Measurements from ENCODE around the gene SCGB1D1. TPM values are rescaled to one million over a fixed set of nuclear protein-coding genes. Genes with fewer than 3 reads are reported as not detected.

The SCGB1D1 gene
- total RNA-seq, 1 donor from 2014 or later, result not detected

DNA sequence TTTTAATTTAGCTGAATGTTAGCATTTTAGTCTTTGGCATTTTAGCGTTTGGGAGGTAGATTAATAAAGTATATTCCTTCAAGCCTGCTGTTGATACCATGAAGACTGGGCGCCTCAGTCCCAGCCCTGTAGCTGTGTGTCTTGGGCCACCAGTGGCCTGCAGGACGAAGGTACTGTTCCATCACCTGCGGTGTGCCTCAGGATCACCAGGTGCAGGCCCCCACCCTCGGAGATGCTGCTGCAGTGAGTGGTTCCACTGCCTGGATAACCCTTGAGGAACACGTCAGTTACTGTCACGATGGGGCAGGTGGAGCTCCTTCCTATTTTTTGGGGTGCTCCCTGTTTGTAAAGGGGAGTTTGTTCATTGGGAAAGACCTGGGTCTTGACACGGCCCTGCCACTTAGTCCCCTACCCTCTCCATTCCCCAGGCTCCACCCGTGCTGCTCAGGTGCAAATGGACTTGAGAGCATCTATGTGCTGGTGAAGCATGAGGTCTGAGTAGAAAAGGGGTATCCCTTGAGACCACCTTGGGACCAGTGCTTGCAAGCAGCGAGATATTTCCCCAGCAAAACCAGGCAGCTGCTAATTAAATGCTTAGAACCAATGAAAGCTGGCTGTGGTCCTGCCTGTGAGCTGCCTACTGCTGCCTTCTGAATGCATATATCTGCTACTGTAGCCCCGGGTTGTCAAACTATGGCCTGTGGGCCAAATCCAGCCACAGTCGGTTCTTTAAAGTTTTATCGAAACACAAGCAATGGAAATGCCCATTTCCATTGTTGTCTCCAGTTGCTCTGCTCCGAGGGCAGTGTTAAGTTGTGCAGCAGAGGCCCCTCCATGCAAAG, 37.5 kb upstream of the SCGB1D1 start:
- no peak for DNase-seq (ENCODE audit: low read depth, low spot score)

DNA sequence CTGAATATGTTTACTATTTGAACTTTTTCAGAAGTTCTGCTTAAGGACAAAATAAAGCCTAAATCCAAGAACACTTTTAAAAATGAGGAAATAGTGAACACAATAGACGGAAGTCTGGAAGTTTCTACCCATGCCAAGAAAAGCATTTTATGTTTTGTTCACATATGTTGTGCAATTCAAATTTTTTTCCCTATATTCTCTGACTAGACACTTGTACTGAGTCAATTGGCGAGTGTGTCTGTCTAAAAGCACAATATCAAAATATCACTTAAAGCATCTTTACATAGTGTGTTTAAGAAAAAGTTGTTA, 37.0 kb upstream of the SCGB1D1 start:
- no peaks in the 10 kb centered on the region for H3K9me3 Mint-ChIP-seq
- peaks cover 2% of the 10 kb centered on the region for H3K27me3 Mint-ChIP-seq (ENCODE audit: low read depth)
- H3K4me1 Mint-ChIP-seq, result peaks cover 5% of the 10 kb centered on the region
- no peak for DNase-seq (ENCODE audit: low read depth, low spot score)
- no peak overlapping the region for H3K27ac Mint-ChIP-seq (ENCODE audit: unreplicated experiment)
- TF ChIP-seq, protein P1, sequence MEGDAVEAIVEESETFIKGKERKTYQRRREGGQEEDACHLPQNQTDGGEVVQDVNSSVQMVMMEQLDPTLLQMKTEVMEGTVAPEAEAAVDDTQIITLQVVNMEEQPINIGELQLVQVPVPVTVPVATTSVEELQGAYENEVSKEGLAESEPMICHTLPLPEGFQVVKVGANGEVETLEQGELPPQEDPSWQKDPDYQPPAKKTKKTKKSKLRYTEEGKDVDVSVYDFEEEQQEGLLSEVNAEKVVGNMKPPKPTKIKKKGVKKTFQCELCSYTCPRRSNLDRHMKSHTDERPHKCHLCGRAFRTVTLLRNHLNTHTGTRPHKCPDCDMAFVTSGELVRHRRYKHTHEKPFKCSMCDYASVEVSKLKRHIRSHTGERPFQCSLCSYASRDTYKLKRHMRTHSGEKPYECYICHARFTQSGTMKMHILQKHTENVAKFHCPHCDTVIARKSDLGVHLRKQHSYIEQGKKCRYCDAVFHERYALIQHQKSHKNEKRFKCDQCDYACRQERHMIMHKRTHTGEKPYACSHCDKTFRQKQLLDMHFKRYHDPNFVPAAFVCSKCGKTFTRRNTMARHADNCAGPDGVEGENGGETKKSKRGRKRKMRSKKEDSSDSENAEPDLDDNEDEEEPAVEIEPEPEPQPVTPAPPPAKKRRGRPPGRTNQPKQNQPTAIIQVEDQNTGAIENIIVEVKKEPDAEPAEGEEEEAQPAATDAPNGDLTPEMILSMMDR (conservative IDR thresholded peaks at IDR 0.05), result no peak
- H3K36me3 Mint-ChIP-seq (ENCODE audit: low read depth), result peaks cover 20% of the 10 kb centered on the region
- no peak overlapping the region for H3K4me3 Mint-ChIP-seq

More for the DNA sequence above, 37.5 kb upstream of the SCGB1D1 start:
- H3K4me1 Mint-ChIP-seq, result peaks cover 5% of the 10 kb centered on the region
- peaks cover 22% of the 10 kb centered on the region for H3K36me3 Mint-ChIP-seq (ENCODE audit: low read depth)
- no peaks in the 10 kb centered on the region for H3K27me3 Mint-ChIP-seq (ENCODE audit: low read depth)
- H3K4me3 Mint-ChIP-seq, result no peak overlapping the region
- H3K9me3 Mint-ChIP-seq, result no peaks in the 10 kb centered on the region
- no peak overlapping the region for H3K27ac Mint-ChIP-seq (ENCODE audit: unreplicated experiment)
- TF ChIP-seq, protein P1 (conservative IDR thresholded peaks at IDR 0.05), result no peak

DNA sequence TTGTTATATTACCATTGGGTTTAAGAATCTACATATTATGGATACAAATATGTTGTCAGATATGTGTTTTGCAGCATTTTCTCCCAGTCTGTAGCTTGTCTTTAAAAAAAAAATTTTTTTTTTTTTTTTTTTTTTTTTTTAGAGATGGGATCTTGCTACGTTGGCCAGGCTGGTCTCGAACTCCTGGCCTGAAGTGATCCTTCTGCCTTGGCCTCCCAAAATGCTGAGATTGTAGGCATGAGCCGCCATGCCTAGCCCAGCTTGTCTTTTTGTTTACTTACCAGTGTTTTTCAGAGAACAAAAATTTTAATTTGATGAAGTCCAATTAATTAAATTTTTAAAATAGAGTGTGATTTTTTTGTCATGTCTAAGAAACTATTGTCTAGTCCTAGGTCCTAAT, 36.4 kb upstream of the SCGB1D1 start:
- TF ChIP-seq, protein P1 (conservative IDR thresholded peaks at IDR 0.05), result no peak
- Mint-ChIP-seq H3K9me3 (no peaks in the 10 kb centered on the region), H3K36me3 (ENCODE audit: low read depth) (peaks cover 20% of the 10 kb centered on the region), H3K27ac (ENCODE audit: unreplicated experiment) (no peak overlapping the region), H3K4me1 (peaks cover 5% of the 10 kb centered on the region), H3K27me3 (ENCODE audit: low read depth) (peaks cover 6% of the 10 kb centered on the region), H3K4me3 (no peak overlapping the region)
- no peak for DNase-seq (ENCODE audit: low read depth, low spot score)

DNA sequence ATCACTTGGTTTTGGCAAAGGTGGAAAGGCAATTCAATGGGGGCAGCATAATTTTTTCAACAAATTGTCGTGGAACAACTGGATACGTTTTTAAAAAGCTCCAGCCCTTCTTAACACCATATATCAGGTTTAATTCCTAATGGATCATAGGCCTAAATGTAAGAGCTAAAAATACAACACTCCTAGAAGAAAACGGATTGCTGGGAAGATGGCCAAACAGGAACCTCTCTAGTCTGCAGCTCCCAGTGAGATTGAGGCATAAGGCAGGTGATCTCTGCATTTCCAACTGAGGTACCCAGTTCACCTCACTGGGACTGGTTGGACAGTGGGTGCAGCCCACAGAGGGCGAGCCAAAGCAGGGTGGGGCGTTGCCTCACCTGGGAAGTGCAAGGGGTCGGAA, 32.4 kb upstream of the SCGB1D1 start:
- Mint-ChIP-seq H3K36me3 (ENCODE audit: low read depth) (peaks cover 11% of the 10 kb centered on the region), H3K9me3 (no peaks in the 10 kb centered on the region), H3K27ac (ENCODE audit: unreplicated experiment) (no peak overlapping the region), H3K4me3 (no peak overlapping the region), H3K4me1 (peaks cover 5% of the 10 kb centered on the region), H3K27me3 (ENCODE audit: low read depth) (peaks cover 46% of the 10 kb centered on the region)
- TF ChIP-seq, protein P1 (conservative IDR thresholded peaks at IDR 0.05), result no peak
- DNase-seq (ENCODE audit: low read depth, low spot score), result no peak

DNA sequence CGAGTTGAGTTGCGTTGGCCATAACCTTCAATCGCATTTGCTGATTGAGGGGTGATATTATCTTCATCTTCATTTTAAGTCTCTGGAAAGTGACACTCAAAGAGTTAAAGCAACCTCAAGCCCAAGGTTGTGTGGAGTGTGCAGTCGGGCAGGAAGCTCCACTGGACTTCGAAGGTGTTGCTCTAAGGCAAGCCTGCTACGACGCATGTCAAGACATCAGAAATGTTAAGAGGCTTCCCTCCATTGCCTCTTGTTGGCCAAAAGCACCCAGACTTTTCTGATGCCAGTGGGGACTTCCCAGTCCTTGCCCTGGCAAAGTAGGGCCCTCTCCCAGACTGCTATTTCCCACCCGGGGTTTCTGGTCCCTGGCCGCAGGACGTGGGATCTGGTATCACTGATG, 23.6 kb upstream of the SCGB1D1 start:
- Mint-ChIP-seq H3K27ac (ENCODE audit: unreplicated experiment) (no peak overlapping the region), H3K27me3 (ENCODE audit: low read depth) (peaks cover 47% of the 10 kb centered on the region), H3K36me3 (ENCODE audit: low read depth) (no peaks in the 10 kb centered on the region), H3K4me3 (no peak overlapping the region), H3K9me3 (no peaks in the 10 kb centered on the region), H3K4me1 (peaks cover 2% of the 10 kb centered on the region)
- no peak for DNase-seq (ENCODE audit: low read depth, low spot score)
- TF ChIP-seq, protein P1 (conservative IDR thresholded peaks at IDR 0.05), result no peak

Measured in neural crest cell (in vitro differentiated cells).